ENCODE results near the gene MYO5B. TPM values are rescaled to one million over a fixed set of nuclear protein-coding genes. Genes with fewer than 3 reads are reported as not detected.

MYO5B gene
- total RNA-seq, 4 donors from 2014 or later = 6.3 to 35.2 (median 10.2) TPM

DNA sequence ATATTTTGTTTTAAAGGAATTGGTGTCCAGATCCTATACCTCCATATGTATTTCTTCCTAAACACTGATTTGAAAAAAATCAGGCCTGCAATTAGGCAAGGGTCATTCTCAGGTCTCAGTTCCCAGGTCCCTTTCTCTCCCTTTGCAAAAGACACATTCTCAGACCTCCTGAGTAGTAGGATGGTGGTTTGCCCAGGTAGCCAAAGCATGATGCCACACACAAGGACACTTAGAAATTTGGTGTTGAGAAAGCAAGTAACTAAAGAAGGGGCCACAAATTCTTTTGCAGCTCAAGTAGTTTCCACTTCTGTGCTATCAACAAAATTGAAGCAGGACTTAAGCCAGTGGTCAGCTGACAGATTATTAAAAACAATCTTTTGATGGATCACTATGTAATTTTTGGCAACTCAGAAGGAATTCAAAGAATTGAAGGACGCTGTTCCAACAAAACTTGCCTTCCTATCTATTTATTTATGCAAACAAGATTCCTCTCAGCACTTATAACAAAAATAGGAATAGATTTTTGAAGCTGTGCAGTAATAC is 6.6 kb upstream of the MYO5B start:
- Histone ChIP-seq H3K4me3 (no peak overlapping the region), H3K36me3 (no peaks in the 10 kb centered on the region), H3K4me1 (peaks cover 0 to 20% (median 0%) of the 10 kb centered on the region in 4 donors), H3K27ac (no peak overlapping the region), H3K9me3 (peaks cover 0 to 4% (median 0%) of the 10 kb centered on the region in 4 donors), H3K27me3 (peaks cover 0 to 10% of the 10 kb centered on the region in 2 donors)
- TF ChIP-seq, protein P1, sequence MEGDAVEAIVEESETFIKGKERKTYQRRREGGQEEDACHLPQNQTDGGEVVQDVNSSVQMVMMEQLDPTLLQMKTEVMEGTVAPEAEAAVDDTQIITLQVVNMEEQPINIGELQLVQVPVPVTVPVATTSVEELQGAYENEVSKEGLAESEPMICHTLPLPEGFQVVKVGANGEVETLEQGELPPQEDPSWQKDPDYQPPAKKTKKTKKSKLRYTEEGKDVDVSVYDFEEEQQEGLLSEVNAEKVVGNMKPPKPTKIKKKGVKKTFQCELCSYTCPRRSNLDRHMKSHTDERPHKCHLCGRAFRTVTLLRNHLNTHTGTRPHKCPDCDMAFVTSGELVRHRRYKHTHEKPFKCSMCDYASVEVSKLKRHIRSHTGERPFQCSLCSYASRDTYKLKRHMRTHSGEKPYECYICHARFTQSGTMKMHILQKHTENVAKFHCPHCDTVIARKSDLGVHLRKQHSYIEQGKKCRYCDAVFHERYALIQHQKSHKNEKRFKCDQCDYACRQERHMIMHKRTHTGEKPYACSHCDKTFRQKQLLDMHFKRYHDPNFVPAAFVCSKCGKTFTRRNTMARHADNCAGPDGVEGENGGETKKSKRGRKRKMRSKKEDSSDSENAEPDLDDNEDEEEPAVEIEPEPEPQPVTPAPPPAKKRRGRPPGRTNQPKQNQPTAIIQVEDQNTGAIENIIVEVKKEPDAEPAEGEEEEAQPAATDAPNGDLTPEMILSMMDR (IDR thresholded peaks at IDR 0.05) = no peak
- TF ChIP-seq POLR2A (IDR thresholded peaks at IDR 0.05) (no peak), EP300 (IDR thresholded peaks at IDR 0.05) (no peak)
- WGBS, 2 donors = 31 to 40% methylated on average over 1 of the region's 1 CpG
- DNase-seq (ENCODE audit: low spot score in 2 of 2) = no peak

DNA sequence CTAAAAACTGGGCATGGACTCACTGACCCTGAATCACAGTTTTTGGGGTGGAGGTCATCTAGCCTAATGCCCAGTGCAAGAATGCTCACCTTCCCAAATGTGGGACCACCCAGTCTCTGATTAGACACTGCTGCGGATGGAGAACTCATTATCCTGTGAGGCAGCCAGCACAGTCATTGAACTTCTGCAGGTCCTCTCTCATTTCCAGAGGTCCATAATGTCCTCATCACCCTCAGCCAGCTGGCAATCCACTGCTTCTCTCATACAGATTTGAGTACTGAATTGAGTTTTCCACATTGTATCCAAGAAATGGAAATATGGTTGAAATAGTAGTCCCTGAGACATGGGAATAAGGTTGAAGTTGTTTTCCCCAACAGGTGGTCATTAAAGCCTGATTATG is 5.0 kb upstream of the MYO5B start:
- Histone ChIP-seq H3K36me3 (no peaks in the 10 kb centered on the region), H3K9me3 (peaks cover 0 to 4% (median 0%) of the 10 kb centered on the region in 4 donors), H3K4me3 (no peak overlapping the region), H3K27me3 (peaks cover 0 to 24% of the 10 kb centered on the region in 2 donors), H3K27ac (no peak overlapping the region), H3K4me1 (peaks cover 0 to 23% (median 0%) of the 10 kb centered on the region in 4 donors)
- TF ChIP-seq POLR2A (IDR thresholded peaks at IDR 0.05) = no peak
- no peak for TF ChIP-seq EP300 (IDR thresholded peaks at IDR 0.05)
- TF ChIP-seq, protein P1 (IDR thresholded peaks at IDR 0.05) = no peak
- no peak for DNase-seq (ENCODE audit: low spot score in 2 of 2)
- 56 to 69% methylated on average over 1 of the region's 1 CpG for WGBS, 2 donors

DNA sequence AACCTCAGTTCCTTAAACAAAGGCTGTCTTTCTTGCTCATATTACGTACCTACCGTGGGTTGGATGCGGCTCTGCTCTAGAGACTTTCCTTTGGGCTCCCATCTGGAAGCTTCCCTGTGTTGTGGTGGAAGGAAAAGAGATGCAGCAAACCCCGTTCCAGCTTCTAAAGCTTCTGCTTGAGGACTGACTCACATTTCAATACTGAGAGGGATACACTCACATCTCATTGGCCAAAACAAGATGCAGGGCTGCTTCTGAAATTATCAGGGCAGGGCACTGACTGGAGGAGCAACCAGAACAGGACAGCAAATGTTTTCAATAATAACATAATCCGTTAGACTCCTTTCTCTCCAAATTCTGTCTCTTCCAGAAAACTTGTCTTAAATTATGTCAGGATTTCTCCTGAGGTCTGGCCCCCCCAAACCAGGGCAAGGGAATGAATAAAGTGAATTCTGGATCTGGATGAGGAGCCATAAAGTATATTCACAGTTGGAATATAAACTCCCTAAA is 4.5 kb upstream of the MYO5B start:
- no peak for TF ChIP-seq POLR2A (IDR thresholded peaks at IDR 0.05)
- TF ChIP-seq, protein P1 (IDR thresholded peaks at IDR 0.05) = no peak
- TF ChIP-seq EP300 (IDR thresholded peaks at IDR 0.05) = no peak
- no peak for DNase-seq (ENCODE audit: low spot score in 2 of 2)
- Histone ChIP-seq H3K36me3 (no peaks in the 10 kb centered on the region), H3K27me3 (peaks cover 0 to 25% of the 10 kb centered on the region in 2 donors), H3K27ac (no peak overlapping the region), H3K9me3 (peaks cover 0 to 4% (median 0%) of the 10 kb centered on the region in 4 donors), H3K4me3 (no peak overlapping the region), H3K4me1 (peaks cover 0 to 29% (median under 1%) of the 10 kb centered on the region in 4 donors)
- 42 to 43% methylated on average over 5 of the region's 5 CpGs for WGBS, 2 donors

DNA sequence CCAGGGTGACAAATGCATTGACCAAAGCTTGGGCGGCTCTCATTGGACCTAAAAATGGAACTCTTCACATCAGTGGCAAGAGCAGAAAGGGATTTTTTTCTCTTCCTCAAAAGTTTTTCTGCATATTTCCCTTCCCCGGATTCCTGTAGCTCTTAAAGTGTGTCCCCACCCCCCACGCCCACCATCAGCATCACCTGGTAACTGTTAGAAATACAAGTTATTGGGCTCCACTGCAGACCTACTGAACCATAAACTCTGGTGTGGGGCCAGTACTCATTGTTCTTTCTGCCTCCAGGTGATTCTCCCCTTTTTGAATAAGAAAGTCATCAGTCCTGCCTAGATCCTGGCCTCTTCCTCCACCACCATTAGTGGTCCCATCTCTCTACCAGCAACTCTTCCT is 1.3 kb upstream of the MYO5B start:
- no peak overlapping the region for H3K27ac ChIP-seq

DNA sequence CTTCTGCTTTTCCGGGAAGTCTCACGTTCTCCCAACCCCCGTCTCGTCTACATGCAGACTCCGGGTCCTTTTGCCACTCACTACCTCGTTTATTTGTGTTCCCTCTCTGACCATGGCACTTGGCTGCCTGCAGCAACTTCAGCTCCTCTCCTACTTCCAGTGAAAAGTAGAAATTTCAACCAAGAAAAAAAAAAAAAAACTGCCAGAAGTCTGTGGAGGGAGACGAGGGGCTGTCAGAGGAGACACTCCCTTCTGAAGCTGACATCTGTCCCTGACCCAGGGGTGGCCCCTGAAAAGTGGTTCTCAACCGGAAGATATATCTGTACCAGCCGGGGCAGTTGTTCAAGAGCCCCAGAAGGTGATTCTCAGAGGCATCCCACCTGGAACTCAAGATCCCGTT is 742 bp upstream of the MYO5B start:
- peaks cover 0 to under 1% (median 0%) of the 10 kb centered on the region in 4 donors for H3K9me3 ChIP-seq
- TF ChIP-seq POLR2A (IDR thresholded peaks at IDR 0.05) = no peak
- TF ChIP-seq, protein P1 (IDR thresholded peaks at IDR 0.05) = no peak
- no peak for TF ChIP-seq EP300 (IDR thresholded peaks at IDR 0.05)
- H3K27ac ChIP-seq = no peak overlapping the region
- 43 to 45% methylated on average over 10 of the region's 10 CpGs for WGBS, 2 donors
- H3K4me1 ChIP-seq = peaks cover 0 to 24% (median 3%) of the 10 kb centered on the region in 4 donors
- H3K36me3 ChIP-seq = no peaks in the 10 kb centered on the region
- DNase-seq (ENCODE audit: low spot score in 2 of 2) = no peak
- H3K4me3 ChIP-seq = no peak overlapping the region
- H3K27me3 ChIP-seq = peaks cover 0 to 49% of the 10 kb centered on the region in 2 donors

More for the DNA sequence above, 1.3 kb upstream of the MYO5B start:
- DNase-seq (ENCODE audit: low spot score in 2 of 2) = no peak
- Histone ChIP-seq H3K27me3 (peaks cover 0 to 43% of the 10 kb centered on the region in 2 donors), H3K36me3 (no peaks in the 10 kb centered on the region), H3K4me1 (peaks cover 0 to 24% (median 3%) of the 10 kb centered on the region in 4 donors), H3K4me3 (no peak overlapping the region), H3K9me3 (peaks cover 0 to 4% (median 0%) of the 10 kb centered on the region in 4 donors)
- WGBS, 2 donors = 89 to 95% methylated on average over 3 of the region's 3 CpGs
- TF ChIP-seq POLR2A (IDR thresholded peaks at IDR 0.05) (no peak), EP300 (IDR thresholded peaks at IDR 0.05) (no peak)
- TF ChIP-seq, protein P1 (IDR thresholded peaks at IDR 0.05) = no peak
